ENCODE data around the gene ZFHX3.
A peak's percentile ranks its signal among the peaks of the same experiment; 100 is the strongest.
"Not testable (repeated sequence)": the region's sequence is repeated elsewhere in the genome, so short reads cannot be mapped to it uniquely, and the experiment has no call there.

ZFHX3 gene

DNA sequence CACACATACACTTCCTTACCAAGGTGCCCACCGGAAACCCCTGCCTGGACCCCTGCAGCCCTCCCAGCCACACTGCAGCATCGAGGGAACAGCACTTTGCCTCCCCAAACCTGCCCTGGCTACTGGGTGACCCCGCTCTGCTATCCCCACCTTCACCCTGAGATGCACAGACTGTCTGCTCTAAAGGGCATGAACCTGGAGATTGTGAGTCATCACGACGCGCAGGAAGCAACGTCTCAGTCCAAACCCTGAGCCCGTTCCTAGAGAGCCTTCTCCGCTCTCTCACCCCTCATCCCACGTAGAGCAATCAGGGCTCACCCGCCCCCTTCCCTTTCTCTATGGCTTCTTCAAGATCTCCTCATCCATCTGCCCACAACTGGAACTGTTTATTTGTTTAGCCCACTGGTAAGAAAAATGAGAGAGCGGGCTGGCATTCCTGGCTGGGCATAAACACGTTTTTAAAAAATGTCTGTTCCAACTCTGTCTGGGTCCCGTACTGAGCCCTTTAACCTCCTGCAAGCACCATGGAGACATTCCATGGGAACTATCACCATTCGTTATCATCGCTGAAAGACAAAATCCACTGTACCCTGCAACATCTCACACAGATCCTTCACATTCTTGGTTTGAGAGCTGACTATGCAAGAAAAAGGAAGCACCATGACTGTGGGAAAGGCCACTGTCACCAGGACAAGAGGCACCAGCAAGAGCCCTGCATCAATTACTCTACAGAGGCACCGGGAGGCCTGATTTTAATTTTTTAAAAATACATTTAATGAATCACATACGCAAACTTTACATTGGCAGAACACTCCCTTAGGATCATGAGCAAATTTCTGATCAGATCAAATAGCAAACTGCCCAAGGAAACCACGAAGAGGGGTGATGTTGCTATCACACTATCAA lies 28.2 kb downstream of the ZFHX3 start:
- no peak for DNase-seq

DNA sequence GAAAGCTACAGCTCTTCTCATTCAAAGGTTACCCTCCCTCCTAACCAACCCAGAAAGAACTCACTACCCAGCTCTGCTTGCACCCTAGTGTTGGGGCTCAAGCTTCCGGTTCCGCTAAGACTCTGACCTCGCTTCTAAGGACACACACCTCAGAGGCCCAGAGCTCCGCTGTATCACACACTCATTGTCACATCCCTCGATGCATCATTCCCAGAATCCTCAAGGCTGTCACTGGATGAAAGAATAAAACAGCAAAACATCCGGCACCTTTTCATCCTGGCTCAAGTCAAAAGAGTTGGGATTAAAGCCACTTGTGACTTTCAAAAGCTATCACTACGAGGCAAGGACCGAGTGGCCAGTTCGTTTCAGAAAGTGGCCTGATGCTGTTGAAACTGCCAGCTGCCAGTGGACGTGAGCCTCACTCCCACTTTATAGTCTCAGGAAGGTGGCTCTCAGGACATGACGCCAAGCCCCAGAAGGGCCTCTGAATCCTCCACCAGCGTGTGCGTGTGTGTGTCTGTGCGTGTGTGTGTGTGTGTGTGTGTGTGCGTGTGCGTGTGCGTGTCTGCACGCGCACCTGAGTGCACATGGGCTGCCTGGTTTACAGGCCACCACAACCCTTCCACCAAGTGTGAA lies 29.0 kb downstream of the ZFHX3 start:
- no peak for DNase-seq

DNA sequence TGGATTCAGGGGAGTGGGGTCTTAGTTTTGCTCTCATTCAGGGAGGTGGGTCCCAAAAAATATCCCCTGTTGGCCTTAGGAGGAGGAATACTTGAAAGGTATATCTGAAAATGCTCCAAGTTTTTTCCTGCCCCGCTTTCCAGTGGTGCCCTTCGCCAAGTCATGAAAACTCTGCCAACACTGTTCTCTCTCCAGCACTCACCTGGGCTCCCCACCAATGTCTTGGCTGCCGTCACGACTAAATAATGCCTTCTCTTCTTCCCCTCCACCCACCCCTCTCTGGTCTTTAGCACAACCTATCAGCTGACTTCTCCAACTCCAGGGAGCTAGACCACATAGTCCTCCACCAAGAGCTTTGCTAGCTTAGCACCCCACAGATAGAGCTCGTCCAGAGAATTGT lies 30.6 kb downstream of the ZFHX3 start:
- no peak for DNase-seq

DNA sequence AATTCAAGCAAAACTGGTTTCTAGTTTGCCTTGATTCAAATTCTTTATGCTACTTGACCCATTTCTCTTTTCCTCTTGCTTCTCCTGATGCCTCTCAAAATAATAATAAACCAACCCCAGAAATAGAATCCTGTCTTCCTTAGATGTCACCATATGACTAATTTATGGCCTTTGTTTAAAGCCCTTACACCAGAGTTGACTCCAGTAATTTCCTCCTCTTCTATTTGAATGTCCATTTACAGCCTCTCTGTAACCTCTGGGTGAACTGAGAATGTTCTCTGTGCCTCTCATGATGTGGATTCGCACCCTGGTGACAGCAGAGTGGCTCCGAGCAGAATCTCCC lies 31.5 kb downstream of the ZFHX3 start:
- DNase-seq = no peak

DNA sequence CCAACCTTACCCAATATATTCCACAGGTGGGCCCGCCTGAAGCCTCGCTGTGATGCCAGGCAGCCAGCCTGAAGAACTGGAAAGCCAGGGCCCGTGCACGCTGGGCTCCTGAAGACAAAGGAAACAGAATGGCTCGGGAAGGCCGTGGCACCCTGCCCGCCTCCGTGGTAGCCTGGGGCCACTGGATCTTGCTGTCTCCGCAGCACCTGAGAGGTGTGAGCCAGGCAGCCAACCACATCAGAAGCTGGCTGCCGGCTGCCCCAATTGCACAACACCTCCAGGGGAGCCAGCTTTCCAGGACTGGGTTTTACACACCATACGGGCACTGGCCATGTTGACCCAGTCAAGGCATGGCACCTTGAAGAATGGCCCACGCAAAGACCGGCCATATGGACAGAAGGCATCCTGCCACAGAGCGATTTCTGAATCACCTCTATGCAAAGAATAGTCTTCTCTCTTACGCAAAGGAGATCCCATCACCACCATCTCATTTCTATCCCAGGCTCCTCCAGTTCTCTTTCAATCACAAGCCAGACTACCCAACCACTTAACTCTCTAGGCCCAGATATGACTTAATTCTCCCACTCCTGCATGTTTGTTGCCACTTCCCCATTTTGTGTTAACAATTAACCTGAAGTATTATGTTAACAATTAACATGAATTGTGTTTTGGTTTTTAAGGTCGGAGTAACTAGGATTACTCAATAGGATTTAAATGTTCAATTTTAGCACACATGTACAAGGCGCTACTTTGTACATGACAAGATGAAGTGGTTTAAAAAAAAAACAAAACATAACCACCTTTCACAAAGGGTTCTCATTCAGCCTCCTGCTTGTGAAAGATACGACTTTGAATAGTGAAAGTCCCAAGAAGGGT lies 32.1 kb downstream of the ZFHX3 start:
- DNase-seq = no peak

DNA sequence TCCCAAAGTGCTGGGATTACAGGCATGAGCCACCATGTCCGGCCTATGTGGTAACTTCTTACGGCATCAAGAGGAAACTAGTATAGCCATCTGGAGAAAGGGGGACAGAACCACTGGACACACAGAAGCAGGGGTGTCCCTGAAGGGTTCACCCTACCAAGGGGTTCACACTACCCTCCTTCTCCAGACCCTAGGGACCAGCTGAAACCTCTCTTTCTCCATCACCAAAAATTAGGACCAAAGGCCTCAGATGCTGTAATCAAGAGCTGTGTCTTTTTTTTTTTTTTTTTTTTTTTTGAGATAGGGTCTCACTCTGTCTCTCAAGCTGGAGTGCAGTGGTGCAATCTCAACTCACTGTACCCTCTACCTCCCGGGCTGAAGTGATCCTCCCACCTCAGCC lies 33.2 kb downstream of the ZFHX3 start:
- DNase-seq = no peak

DNA sequence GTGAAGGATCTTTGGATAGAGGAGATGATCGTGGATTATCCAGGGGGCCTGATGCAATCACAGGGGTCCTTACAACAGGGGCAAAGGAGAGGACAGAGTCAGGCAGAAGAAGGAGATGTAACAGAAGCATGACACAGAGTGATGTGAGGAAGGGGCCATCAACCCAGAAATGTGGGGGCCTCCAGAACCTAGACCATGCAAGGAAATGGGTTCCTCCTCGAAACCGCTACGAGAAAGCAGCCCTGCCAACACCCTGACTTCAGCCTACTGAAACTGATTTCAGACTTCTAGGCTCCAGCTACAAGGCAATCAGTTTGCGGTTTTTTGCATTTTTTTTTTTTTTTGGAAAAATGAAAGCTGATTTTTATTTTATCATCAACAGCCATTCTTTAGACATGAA lies 34.0 kb downstream of the ZFHX3 start:
- DNase-seq = no peak

DNA sequence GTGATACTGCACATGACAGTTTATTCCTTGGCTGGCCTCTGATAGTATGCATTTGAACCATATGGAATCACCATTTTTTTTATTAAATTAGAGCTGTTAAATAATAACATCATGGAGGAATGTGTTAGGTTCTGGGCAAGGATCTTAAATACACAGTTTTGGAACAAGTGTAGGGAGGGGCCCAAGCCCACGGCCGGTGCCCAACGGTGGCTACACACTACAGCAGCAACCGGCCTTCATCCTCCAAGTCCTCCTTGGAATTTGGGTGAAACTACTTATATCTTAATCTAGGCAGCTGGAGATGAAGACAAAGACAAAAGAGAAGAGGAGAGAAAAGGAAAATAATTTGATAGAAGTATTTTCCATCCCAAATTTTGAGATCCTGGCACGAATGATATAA lies 35.6 kb downstream of the ZFHX3 start:
- DNase-seq = no peak

DNA sequence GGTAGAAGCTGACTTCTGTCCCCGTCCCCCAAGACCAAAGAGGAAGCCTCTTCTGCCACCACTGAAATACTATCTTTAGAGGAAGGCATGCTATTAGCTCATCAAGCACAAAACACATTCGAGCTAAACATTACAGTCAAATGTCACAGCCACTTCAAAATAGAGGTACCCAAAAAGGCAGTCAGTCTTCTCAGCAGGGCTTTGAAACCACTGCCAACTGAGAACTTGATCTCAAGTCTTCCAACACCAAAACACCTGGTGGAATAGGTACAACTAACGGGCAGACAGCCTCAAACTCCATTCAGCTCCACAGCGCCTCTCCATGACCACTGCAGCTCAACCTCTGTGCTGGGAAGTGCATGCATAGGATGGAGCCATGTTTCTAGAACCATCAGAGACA lies 36.0 kb downstream of the ZFHX3 start:
- no peak for DNase-seq

DNA sequence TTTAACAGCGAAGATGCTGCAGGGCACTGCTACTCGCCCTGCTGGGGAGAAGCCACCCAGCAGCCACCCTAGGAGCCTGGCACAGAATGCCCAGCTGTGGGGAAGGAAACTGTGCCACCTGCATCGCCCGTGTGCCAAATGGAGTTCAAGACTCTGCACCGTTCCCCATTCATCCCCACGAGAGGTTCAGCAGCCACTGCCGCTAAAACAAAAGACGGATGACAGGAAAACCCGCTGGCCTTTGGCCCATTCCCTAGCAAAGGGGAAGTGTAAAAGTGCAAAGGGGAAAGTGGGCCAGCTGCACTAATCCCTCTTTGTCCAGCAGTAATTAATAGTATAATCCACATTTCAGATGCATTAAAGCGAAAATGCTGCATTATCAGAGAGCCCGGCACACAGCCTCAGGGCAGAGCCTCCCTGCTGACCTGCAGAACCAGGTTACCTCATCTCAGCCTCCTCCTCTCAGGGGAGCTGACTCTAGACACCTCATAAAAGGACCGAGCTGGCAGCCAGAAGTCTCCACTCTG lies 37.7 kb downstream of the ZFHX3 start:
- DNase-seq = no peak

DNA sequence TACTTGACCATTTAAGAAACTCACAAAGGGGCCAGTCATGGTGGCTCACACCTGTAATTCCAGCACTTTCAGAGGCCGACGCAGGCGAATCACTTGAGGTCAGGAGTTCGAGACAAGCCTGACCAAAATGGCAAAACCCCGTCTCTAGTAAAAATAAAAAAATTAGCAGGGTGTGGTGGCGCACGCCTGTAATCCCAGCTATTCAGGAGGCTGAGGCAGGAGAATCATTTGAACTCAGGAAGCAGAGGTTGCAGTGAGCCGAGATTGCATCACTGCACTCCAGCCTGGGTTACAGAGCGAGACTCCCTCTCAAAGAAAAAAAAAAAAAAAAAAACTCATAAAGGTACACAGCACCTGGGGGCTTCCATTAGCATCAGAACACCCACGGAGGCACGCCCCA lies 38.2 kb downstream of the ZFHX3 start:
- not testable (repeated sequence) for DNase-seq

DNA sequence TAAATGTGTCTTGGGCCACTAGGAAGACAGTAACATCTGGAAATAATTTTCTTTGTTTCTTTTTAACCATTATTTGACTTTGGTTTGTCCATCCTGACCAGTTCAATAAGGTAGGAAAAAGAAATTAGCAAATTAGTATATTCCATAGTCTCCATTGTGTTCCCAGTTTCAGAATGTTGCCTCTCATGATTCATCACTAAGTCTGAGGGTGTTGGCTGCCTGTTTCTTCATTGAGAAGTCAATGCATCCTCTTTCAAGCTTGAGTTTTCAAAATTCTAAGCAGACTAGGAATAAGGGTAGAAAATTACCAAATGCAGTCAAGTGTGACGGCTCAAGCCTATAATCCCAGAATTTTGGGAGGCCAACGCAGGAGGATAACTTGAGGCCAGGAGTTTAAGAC lies 41.9 kb downstream of the ZFHX3 start:
- no peak for DNase-seq

DNA sequence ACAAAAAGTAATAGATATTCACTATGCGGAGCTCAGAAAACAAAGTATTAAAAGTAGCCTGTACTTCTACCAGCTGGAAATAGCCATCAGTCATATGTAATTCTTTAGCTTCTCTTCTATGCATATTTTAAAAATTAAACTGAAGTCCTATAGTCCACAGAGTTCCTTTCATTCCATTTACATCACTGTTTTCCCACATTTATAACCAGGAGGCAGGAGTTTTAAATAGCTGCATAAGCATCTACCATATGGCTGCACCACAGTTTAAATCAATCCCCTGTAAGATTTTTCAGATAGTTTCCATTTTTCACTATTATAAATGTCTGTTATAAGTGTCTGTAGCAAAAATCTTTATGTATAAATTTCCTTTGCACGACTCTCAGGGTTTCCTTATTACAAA lies 45.1 kb downstream of the ZFHX3 start:
- no peak for DNase-seq

DNA sequence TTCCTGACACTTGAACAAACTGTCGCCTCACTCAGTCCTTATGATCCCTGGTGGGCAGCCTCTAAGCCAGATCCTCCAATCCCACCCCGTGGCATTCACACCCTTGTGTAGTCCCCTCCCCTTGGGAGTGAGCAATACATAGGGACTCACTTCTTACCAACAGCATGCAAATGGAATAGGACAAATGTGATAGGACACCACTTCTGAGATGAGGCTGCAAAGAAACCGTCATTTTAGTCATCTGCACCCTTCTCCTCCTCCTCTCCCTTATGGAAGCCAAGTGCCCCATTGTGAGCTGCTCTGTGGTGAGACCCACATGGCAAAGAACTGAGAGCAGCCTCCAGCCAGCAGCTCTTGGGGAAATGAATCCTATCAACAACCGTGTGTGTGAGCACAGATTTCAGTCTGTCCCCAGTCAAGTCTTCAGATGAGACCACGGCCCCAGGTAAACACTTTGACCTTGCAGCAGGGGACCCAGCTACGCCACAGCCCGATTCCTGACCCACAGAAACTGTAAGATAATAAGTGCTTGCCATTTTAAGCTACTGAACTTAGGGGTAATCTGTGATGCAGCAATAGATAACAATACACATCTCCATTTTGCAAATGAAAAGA lies 46.9 kb downstream of the ZFHX3 start:
- no peak for DNase-seq

DNA sequence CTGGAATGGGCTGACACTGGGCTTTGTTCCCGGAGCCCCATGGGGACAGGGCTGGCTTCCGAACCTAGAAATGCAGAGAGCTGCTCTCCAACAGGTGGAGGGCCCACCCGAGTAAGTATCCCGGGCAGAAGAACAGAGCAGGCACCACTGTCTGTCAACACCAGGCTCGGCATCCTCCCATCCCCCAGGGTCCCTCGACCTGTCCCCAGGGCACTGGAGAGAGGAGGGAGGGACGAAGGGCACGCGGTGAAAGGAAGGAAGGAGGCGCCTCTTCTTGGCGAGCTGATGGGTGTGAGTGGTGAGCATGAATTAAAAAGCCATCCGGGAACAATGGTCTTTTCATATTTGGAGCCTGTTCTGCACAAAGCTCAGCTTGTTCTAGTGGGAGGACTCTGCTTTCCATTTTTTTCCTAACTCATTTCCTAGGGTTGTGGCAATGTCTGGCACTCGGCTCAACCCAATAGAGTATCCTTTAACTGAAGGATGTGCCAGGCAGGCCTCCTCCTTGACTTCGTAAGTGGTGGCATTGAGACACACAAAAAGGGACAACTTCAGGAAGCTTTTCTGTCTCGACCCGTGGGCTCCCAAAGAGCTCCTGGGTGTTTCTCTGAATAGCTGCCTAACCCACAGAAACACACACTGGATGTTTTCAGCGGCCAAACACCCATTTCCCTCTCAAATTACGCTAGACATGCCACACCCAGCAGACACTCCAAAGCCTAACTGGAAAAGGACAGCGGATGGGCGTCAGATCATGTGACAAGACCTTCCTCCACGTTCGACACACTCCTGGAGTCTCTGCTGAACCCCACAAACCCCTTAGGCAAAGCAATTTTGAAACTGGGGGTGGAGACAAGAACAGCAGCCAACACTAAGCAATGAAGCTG lies 47.7 kb downstream of the ZFHX3 start:
- peak; percentile 32 for DNase-seq

DNA sequence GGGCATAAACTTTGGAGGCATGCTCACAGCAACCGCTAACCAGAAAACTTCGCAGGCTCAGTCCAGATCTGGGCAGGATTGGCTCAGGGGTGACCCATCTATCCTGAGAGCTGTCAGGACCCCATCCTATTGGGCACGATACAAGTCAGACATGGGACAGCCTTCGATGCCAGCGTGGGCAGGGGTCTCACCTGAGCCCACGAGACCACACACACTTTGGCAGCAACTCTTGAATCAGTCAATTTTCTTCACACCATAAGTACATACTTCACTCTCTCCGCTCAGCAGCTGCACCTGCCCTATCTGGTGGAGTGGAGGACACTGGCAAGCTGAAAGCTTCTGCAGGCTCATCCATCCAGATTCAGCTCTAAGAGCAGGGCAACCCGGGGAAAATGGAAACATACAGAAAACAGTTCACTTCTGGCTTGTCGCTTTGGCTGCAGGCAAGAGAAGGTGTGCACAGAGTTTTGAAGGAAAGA lies 48.3 kb downstream of the ZFHX3 start:
- DNase-seq = peak; percentile 18

DNA sequence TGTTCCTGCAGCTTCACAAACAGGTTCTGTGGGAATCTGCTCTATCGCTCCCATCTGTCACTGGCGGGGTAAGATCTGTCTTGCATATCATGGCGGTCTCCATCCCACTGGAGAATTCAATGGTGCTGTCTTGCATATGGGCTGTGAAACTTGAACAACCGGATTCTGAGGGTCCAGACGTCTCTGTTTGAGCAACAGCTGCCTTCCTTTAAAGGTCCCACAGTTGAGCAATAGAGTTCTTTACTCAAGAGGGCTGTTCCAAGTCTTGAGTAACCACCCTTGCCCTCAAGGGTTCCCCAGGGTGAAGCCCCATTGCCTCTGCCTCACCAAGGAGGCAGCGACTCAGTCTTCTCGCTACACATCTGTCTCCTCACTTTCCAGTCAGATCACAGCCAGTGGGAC lies 50.8 kb downstream of the ZFHX3 start:
- no peak for DNase-seq

DNA sequence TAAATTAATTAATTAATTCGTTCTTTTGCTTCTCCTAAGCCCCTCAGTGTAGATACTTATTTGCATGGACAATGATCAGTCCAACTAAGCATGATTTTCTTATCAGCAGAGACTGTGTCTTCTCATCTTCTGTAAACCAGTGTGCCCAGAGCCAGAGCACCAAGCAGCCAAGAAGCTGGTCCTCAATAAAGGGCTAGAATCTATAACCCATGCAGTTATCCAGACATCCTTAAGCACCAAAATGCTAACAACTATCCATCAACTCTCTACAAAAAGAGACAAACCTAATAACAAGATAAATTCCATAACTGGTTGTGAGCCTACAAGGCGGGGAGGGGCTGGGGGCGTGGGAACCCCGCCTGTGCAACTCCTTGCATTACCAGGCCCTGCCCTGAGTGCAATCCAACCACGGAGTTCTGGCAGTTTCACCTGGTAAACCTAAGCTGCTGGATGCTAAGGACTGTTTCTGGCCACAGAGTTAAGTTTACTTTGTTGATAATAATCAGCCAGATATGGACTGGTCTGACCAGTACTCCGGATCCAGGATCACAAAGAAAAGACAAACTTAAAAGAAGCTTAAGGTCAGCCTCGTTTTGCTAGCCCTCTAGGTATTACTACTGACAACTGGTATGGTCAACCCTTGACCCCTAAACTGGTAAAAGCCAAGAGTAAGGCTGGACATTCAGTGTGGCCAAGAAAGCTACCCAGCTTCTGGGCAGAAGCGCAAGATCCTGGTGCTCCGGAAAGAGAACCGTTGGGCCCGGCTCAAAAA lies 51.5 kb downstream of the ZFHX3 start:
- DNase-seq = no peak

DNA sequence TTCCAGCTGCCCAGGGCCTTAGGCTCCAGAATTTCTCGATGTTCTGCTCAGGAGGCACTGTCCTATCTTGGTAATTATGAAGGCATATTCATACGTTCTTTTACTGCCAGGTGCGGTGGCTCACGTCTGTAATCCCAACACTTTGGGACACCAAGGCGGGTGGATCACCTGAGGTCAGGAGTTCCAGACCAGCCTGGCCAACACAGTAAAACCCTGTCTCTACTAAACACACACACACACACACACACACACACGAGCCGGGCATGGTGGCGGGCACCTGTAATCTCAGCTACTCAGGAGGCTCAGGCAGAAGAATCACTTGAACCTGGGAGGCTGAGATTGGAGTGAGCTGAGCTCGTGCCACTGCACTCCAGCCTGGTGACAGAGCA lies 52.1 kb downstream of the ZFHX3 start:
- not testable (repeated sequence) for DNase-seq

DNA sequence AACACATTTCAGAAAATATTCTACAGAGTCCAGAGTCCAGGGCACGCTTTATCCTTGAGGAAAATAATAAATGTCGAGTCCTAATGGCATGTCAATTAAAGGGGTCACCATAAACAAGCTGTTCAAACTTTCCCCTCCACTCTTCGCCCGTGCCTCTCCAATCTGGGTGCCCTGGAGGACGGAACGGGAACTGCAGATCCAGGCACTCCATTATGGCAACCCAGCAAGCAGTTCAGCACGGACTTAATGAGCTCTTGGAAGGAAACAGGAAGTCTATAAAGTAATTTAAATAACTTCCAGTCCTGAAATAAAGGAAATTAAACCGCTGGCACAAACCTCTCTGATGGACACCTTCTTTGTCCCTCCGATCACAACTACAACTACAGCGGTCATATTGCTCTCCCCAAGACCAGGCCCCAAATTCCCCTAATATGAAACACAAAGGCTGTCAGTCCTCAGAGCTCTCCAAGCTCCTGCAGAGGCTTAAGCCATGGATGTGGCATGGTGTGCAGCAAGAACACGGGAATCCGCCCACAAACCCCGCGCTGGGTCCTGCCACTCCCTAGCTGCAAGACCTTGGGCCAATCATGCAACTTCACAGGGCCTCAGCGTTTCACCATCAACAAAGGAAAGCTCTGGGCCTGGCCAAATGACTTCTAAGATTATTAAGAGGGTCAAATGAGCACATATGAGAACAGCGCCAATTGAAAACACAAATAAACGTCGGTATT lies 52.6 kb downstream of the ZFHX3 start:
- DNase-seq = no peak

Data from DMS153 (cell line).